Activated CD4-positive, alpha-beta T cell treated with anti-CD3 and anti-CD28 coated beads, Interleukin-2, Interleukin-6, amounts not matched to agents 100 ng/mL and 50 ng/mL, durations not matched to agents 16 hours and 8 hours (primary cell): ENCODE measurements around the gene PRAMEF1.
"Not testable (repeated sequence)": the region's sequence is repeated elsewhere in the genome, so short reads cannot be mapped to it uniquely, and the experiment has no call there.

Source experiments
- DNase-seq: peaks from one replicate; pipeline ENCODE4 v3.0.0-alpha.2; 2020

PRAMEF1 gene

GRCh38 chr1:12776801-12777557 is 14.2 kb upstream of the PRAMEF1 start:
- no peak for DNase-seq

GRCh38 chr1:12778061-12778460 is 13.1 kb upstream of the PRAMEF1 start:
- no peak for DNase-seq

GRCh38 chr1:12778907-12779306 is 12.3 kb upstream of the PRAMEF1 start:
- DNase-seq, result no peak

- not testable (repeated sequence) for DNase-seq
Measured at GRCh38 chr1:12781488-12781887, 9.7 kb upstream of the PRAMEF1 start.

- peak; percentile 42 for DNase-seq
Measured at GRCh38 chr1:12783783-12784182, 7.4 kb upstream of the PRAMEF1 start.

- DNase-seq, result not testable (repeated sequence)
Measured at GRCh38 chr1:12784729-12785128, 6.5 kb upstream of the PRAMEF1 start.

- DNase-seq, result no peak
Measured at GRCh38 chr1:12798911-12799310, 7.7 kb downstream of the PRAMEF1 start.

- DNase-seq, result no peak
Measured at GRCh38 chr1:12799730-12800129, 8.5 kb downstream of the PRAMEF1 start.

- DNase-seq, result no peak
Measured at GRCh38 chr1:12809933-12810332, 18.7 kb downstream of the PRAMEF1 start.

- DNase-seq, result no peak
Measured at GRCh38 chr1:12810691-12811408, 19.7 kb downstream of the PRAMEF1 start.

- DNase-seq, result no peak
Measured at GRCh38 chr1:12811409-12811784, 20.2 kb downstream of the PRAMEF1 start.

GRCh38 chr1:12819061-12819460 is 27.9 kb downstream of the PRAMEF1 start:
- not testable (repeated sequence) for DNase-seq

- not testable (repeated sequence) for DNase-seq
Measured at GRCh38 chr1:12831310-12831709, 40.1 kb downstream of the PRAMEF1 start, which contains the start of gene PRAMEF11. TSS of gene PRAMEF11 (minus strand) at chr1:12831410. CDS start at chr1:12828789, 2,621 bp downstream.

GRCh38 chr1:12833251-12833650 is 42.1 kb downstream of the PRAMEF1 start:
- not testable (repeated sequence) for DNase-seq
